Ectodermal cell (in vitro differentiated cells): ENCODE data around the gene FES.

Experiments
- H3K27ac ChIP-seq: 2 replicates; pipeline ENCODE4 v1.7.0; 2013; ENCODE audit warnings: mild to moderate bottlenecking, low read depth, low read length; ENCODE audit not compliant: insufficient read depth, poor library complexity, severe bottlenecking
- H3K27me3 ChIP-seq: 2 replicates; pipeline ENCODE4 v1.7.0; 2013; ENCODE audit warnings: mild to moderate bottlenecking, low read length; ENCODE audit not compliant: insufficient read depth, control insufficient read depth, poor library complexity, severe bottlenecking
- H3K36me3 ChIP-seq: one replicate; pipeline ENCODE4 v1.7.0; 2013; ENCODE audit warnings: low read length; ENCODE audit not compliant: control insufficient read depth, insufficient read depth
- H3K4me1 ChIP-seq: one replicate; pipeline ENCODE4 v1.7.0; 2013; ENCODE audit warnings: low read length; ENCODE audit not compliant: control insufficient read depth, insufficient read depth
- H3K4me3 ChIP-seq: 2 replicates; pipeline ENCODE4 v1.7.0; 2013; ENCODE audit warnings: low read depth, low read length, control low read depth; ENCODE audit not compliant: insufficient read depth
- H3K9me3 ChIP-seq: 2 replicates; pipeline ENCODE4 v1.7.0; 2013; ENCODE audit warnings: mild to moderate bottlenecking, low read length, moderate library complexity; ENCODE audit not compliant: control insufficient read depth
- WGBS, 2 experiments: methylation state at CpG; one replicate each; pipeline ENCODE4 v1.1.7; 2013; ENCODE audit warnings: missing lambda C conversion rate in 2 of 2; 5-methylcytosine and 5-hydroxymethylcytosine counted together

The FES gene

GRCh38 chr15:90860942-90861675 lies 23.2 kb upstream of the FES start:
- no peaks in the 10 kb centered on the region for H3K4me1 ChIP-seq
- no peaks in the 10 kb centered on the region for H3K36me3 ChIP-seq
- no peak overlapping the region for H3K27ac ChIP-seq
- no peaks in the 10 kb centered on the region for H3K27me3 ChIP-seq
- H3K4me3 ChIP-seq, result no peak overlapping the region
- 95% methylated on average over 14 of the region's 14 CpGs for WGBS, 2 experiments
- H3K9me3 ChIP-seq, result no peaks in the 10 kb centered on the region

DNA sequence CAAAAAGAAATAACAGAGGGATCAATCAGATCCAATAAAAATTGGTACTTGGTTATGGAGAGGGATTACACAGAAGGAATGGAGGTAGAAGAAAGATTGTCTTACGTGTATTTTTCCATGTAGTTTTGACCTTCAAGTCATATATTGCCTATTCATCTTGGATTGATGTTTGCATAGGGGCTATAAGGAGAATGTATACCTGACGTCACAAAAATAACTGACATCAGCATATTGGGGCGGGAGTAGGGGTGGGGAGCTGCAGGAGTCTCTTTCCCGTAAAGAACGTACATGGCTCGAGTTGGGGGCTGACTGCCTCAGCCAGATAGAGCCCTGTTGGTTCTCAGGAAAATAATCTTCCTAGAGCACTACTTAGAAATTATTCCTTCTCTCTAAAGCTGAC lies 21.8 kb upstream of the FES start:
- Histone ChIP-seq H3K36me3 (no peaks in the 10 kb centered on the region), H3K4me1 (no peaks in the 10 kb centered on the region), H3K9me3 (no peaks in the 10 kb centered on the region), H3K27me3 (no peaks in the 10 kb centered on the region), H3K4me3 (no peak overlapping the region), H3K27ac (no peak overlapping the region)
- WGBS, 2 experiments, result 92% methylated on average over 6 of the region's 6 CpGs

DNA sequence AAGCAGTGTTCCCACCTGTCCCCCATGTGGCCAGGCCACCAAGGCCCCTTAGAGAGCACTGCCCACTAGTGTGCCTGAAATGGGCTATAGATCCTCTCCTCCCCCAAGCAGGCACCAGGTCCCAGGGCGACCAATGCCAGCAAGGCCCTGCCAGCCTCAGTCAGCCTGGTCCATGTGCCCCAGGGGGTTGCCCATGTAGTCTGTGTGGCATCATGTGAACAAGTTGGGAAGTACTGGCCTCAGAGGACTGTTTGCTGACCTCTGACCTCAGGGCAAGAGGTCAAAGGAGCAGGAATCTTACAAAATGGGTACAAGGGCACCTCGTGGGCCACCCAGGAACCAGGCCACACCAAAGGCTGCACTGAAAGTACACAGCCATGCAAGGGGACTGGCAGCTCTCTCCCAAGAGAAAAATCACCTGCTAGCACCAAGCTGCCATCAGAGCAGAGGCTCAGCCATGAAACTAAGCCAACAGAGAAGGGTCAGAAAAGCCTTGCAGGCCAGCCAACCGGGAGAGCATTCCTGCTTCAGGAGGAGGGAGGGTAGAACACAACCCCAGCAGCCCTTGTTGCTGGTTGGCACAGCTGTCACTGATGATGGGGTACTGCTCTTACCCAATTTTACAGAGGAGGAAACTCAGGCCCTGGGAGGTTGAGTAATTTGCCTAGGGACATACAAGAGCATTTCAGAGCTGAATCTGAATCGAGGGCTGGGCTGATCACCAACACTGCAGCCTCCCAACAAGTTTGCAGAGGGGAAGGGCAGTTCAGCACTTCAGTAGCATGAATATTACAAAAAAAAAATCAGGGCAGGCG lies 21.1 kb upstream of the FES start:
- Histone ChIP-seq H3K4me3 (no peak overlapping the region), H3K27ac (no peak overlapping the region), H3K27me3 (no peaks in the 10 kb centered on the region), H3K36me3 (no peaks in the 10 kb centered on the region), H3K4me1 (no peaks in the 10 kb centered on the region), H3K9me3 (no peaks in the 10 kb centered on the region)
- WGBS, 2 experiments, result 76 to 89% methylated on average over 5 of the region's 5 CpGs

DNA sequence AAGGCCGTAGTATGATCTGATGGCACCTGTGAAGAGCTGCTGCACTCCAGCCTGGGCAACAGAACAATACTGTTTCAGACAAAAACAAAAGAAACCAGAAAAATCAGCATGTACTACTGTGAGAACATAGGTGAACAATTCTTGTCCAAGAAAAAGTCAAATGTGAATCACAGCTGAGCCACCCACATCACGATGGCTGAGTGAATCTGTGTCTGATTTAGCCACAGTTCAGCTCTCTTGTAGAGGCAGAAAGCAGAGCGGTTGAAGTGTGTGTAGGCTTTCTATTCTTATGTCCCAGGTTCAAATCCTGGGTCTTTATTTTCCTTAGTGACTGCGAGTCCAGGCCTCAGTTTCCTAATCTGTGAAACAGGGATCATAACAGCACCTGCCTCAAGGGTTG lies 20.3 kb upstream of the FES start:
- H3K9me3 ChIP-seq, result no peaks in the 10 kb centered on the region
- WGBS, 2 experiments, result 92 to 94% methylated on average over 4 of the region's 4 CpGs
- H3K36me3 ChIP-seq, result no peaks in the 10 kb centered on the region
- H3K4me1 ChIP-seq, result peaks cover 3% of the 10 kb centered on the region
- H3K27me3 ChIP-seq, result no peaks in the 10 kb centered on the region
- no peak overlapping the region for H3K4me3 ChIP-seq
- H3K27ac ChIP-seq, result no peak overlapping the region

- no peak overlapping the region for H3K27ac ChIP-seq
- no peak overlapping the region for H3K4me3 ChIP-seq
- H3K4me1 ChIP-seq, result peaks cover 8% of the 10 kb centered on the region
- WGBS, 2 experiments, result 91% methylated on average over 10 of the region's 10 CpGs
- no peaks in the 10 kb centered on the region for H3K9me3 ChIP-seq
- no peaks in the 10 kb centered on the region for H3K36me3 ChIP-seq
- H3K27me3 ChIP-seq, result no peaks in the 10 kb centered on the region
Measured at GRCh38 chr15:90864507-90864906, 19.8 kb upstream of the FES start.

DNA sequence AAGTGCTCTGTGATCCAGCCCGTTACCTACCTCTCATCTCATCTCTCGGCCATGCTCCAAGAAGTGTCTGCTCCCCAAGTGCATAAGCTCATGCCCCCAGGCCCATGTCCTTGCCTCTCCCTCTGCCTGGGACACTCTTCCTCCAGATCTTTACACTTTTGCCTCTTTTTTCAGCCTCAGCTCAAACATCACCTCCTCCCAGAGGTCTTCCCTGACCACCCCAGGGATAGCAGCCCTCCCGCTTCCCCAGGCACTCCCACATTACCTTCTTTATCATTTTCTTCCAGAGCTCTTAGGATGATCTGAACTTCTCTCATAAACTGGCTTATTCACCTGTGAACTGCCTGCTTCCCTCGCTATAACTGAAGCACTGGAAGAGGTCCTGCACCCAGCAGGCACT lies 18.6 kb upstream of the FES start:
- H3K9me3 ChIP-seq, result no peaks in the 10 kb centered on the region
- H3K27ac ChIP-seq, result no peak overlapping the region
- no peaks in the 10 kb centered on the region for H3K27me3 ChIP-seq
- no peak overlapping the region for H3K4me3 ChIP-seq
- H3K4me1 ChIP-seq, result peaks cover 11% of the 10 kb centered on the region
- no peaks in the 10 kb centered on the region for H3K36me3 ChIP-seq
- 95 to 96% methylated on average over 4 of the region's 4 CpGs for WGBS, 2 experiments

DNA sequence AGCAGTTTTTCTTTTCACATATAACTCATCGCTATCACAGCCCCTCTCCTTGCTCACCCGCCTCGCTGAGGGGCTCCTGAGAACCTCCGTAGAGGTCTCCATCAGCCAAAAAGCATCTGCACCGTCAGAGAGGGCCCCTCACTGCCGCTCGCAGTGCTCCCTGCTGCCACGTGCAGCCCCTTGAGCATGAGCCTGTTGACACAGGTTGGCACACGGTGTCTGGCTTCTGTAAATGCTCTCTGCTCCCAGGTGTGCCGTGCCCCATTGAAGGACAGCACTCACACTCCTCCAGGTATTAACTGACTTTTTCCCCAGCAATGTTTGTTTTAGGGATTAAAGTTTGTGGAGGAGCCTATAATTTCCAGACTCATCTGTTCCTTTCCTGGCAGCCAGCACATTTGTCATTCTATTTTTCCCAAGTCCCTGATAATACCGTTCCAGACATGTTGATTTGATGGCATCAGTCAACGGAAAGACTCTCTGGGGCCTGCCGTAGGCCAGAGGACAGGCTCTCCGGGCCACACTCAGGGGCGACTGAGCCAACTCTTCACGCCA lies 18.1 kb upstream of the FES start:
- no peaks in the 10 kb centered on the region for H3K27me3 ChIP-seq
- 88 to 91% methylated on average over 16 of the region's 16 CpGs for WGBS, 2 experiments
- H3K27ac ChIP-seq, result no peak overlapping the region
- H3K9me3 ChIP-seq, result no peaks in the 10 kb centered on the region
- H3K4me3 ChIP-seq, result no peak overlapping the region
- peaks cover 11% of the 10 kb centered on the region for H3K4me1 ChIP-seq
- H3K36me3 ChIP-seq, result no peaks in the 10 kb centered on the region

DNA sequence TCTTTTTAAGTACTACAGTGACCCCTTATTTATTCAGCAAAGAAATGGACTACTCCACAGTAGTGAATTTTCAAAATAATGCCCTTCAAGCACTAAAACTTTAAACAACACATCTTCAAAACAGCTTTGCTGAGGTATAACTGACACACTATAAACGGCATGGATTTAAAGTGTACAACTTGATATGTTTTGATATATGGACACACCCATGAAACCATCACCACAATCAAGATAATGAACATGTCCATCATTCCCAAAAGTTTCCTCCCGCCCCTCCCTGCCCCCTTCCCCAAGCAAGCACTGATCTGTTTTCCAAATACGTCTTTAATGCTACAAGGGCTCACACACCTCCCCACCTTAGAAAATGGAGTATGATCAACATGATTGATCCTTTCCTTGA lies 17.5 kb upstream of the FES start:
- Histone ChIP-seq H3K27ac (no peak overlapping the region), H3K36me3 (no peaks in the 10 kb centered on the region), H3K9me3 (no peaks in the 10 kb centered on the region), H3K4me3 (no peak overlapping the region), H3K27me3 (peaks cover 2% of the 10 kb centered on the region), H3K4me1 (peaks cover 11% of the 10 kb centered on the region)
- WGBS, 2 experiments, result 89 to 95% methylated on average over 2 to 3 of the region's 3 CpGs

GRCh38 chr15:90868261-90868689 lies 16.0 kb upstream of the FES start, which contains the start of gene FURIN:
Gene FURIN (plus strand): TSS chr15:90868588. CDS start chr15:90875741, 7,153 bp downstream.
- H3K4me3 ChIP-seq, result no peak within 1 kb of the TSS
- H3K36me3 ChIP-seq, result no peaks in the 10 kb centered on the region
- no peak within 1 kb of the TSS for H3K27ac ChIP-seq
- H3K27me3 ChIP-seq, result peaks cover 12% of the 10 kb centered on the region
- H3K9me3 ChIP-seq, result no peaks in the 10 kb centered on the region
- H3K4me1 ChIP-seq, result peaks cover 22% of the 10 kb centered on the region
- 91 to 93% methylated on average over 6 of the region's 6 CpGs for WGBS, 2 experiments

DNA sequence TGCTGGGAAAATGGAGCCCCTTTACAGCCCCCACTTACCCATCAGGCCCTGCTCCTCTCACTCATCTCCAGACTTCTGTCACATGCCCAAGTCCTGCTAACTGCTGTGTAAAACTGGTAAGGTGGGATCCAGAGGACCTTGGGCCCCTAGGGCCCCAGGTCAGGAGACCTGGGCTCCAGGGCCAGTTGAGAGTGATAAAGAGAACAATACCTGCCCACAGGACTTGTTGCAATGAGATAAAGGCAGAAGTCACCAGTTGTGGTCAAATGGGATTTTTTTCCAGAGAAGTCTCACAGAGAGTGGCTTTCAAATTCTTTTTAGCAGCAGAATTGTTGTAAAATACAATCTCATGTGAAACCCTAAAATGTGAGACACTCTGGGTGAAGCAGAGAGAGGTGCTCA lies 15.2 kb upstream of the FES start:
- H3K27ac ChIP-seq, result no peak overlapping the region
- H3K27me3 ChIP-seq, result peaks cover 12% of the 10 kb centered on the region
- peaks cover 31% of the 10 kb centered on the region for H3K4me1 ChIP-seq
- no peaks in the 10 kb centered on the region for H3K9me3 ChIP-seq
- H3K4me3 ChIP-seq, result no peak overlapping the region
- no peaks in the 10 kb centered on the region for H3K36me3 ChIP-seq
